Heart right ventricle (tissue), 16 donors: ENCODE measurements around the gene HOXD8. TPM values are rescaled to one million over a fixed set of nuclear protein-coding genes. Genes with fewer than 3 reads are reported as not detected.

Experiments used
- ATAC-seq, 8 donors: fragments of 200-7000 bp; cut with Tn5 transposase; one replicate each; pipeline ENCODE4 v1.9.1; 2020; ENCODE audit warnings: mild to moderate bottlenecking in 8 of 8, moderate library complexity in 8 of 8, moderate number of reproducible peaks in 1 of 8
- DNase-seq, 2 donors: peaks; one replicate each; pipeline ENCODE4 v3.0.0-alpha.2; 2020
- H3K27ac ChIP-seq, 10 donors: fragments of 200-600 bp; sonication (generic) in 2 of 10; one replicate each; pipeline versions ENCODE4 v1.5.0 to v1.8.0; 2020 to 2022; ENCODE audit warnings: mild to moderate bottlenecking in 3 of 10
- H3K27me3 ChIP-seq, 7 donors: fragments of 200-600 bp; one replicate each; pipeline ENCODE4 v1.8.0; 2021 to 2022; ENCODE audit warnings: mild to moderate bottlenecking in 2 of 7
- H3K36me3 ChIP-seq, 9 donors: fragments of 200-600 bp; sonication (generic) in 1 of 9; one replicate each; pipeline versions ENCODE4 v1.5.0 to v1.8.0; 2020 to 2022; ENCODE audit warnings: mild to moderate bottlenecking in 2 of 9
- H3K4me1 ChIP-seq, 9 donors: fragments of 200-600 bp; sonication (generic) in 1 of 9; one replicate each; pipeline versions ENCODE4 v1.5.0 to v1.8.0; 2020 to 2022; ENCODE audit warnings: mild to moderate bottlenecking in 4 of 9
- H3K4me3 ChIP-seq, 10 donors: fragments of 200-600 bp; sonication (generic) in 2 of 10; one replicate each; pipeline versions ENCODE4 v1.5.0 to v1.8.0; 2020 to 2022; ENCODE audit warnings: mild to moderate bottlenecking in 7 of 10, moderate library complexity in 2 of 10
- H3K9me3 ChIP-seq, 11 donors: fragments of 200-600 bp in 10 of 11; sonication (generic) in 2 of 11; one replicate each; pipeline versions ENCODE4 v1.5.0 to v1.8.0; 2013 to 2022; ENCODE audit warnings: mild to moderate bottlenecking in 2 of 11, control low read depth in 1 of 11, moderate library complexity in 1 of 11
- CTCF ChIP-seq, 9 donors: fragments of 200-600 bp; sonication (generic) in 2 of 9; IDR thresholded peaks; one replicate each; pipeline versions ENCODE4 v1.5.0 to v1.8.0; 2021 to 2022; ENCODE audit warnings: antibody characterized with exemption in 9 of 9, mild to moderate bottlenecking in 5 of 9, moderate library complexity in 1 of 9
- WGBS, 2 donors: extraction: QIAGEN DNeasy Blood & Tissue Kit; methylation state at CpG; one replicate each; pipeline ENCODE4 v1.1.7; 2013; ENCODE audit warnings: inconsistent platforms in 1 of 2; 5-methylcytosine and 5-hydroxymethylcytosine counted together
- intact Hi-C, 10 donors: fragments of 100-400 bp; cut with DNase I; formaldehyde crosslinking; loops; one replicate each; pipeline versions ENCODE4 v1.11.1 to v1.14.2; 2022
- polyA plus RNA-seq, 2 donors: library from polyadenylated mRNA; stranded (reverse); fragments of 200-250 nt; gene quantifications; one replicate each; pipeline ENCODE4 v1.2.3, GENCODE V29; 2013
- total RNA-seq, 10 donors: library from RNA; stranded (reverse); fragmentation: NEBNext Ultra II Directional in 3 of 10; extraction: Animal tissue kit (Norgen Biotek cat#: 25700) in 3 of 10; gene quantifications; one replicate each; pipeline versions ENCODE4 v1.2.1 to v1.2.4, GENCODE V29; 2021 to 2023
- donor health status: Arrhythmogenic right ventricular cardiomyopathy.
- donor health status: ischemic (EF 13 %, LVEDD 7.1; RV severe dilation, severe dysfunction).
- donor health status: healthy with polysubstance abuse.
- donor health status: DM: no; HTN: yes; CAD: no.
- donor health status: DM: no; HTN: no; CAD: no.
- donor health status: ischemic (EF 25% LVEDD 6.9; RV normal size, moderate dysfunction).
- donor health status: ischemic (EF 25% LVEDD 5.7; RV mildly dilated, moderate dysfunction).
- donor health status: healthy.
- donor health status: DM: yes; HTN: yes; CAD: no.
- donor health status: Ischemic cardiomyopathy.
- donor health status: ischemic (EF 35%, LVEDD 5.7; RV mildly dilated, moderate dysfunction).
- donor health status: nonischemic (EF 11% LVEDD 7.7; RV severe dilation, severe dysfunction).
- donor health status: DM: yes; HTN: yes; CAD: no.
- donor health status: PGD.
- donor health status: ischemic (EF 29% LVEDD 5.4; RV normal size, mild dysfunction).
- donor health status: nonischemic (EF 23%, LVEDD 6.1; RV moderate dilation, normal function).

HOXD8 gene
- total and polyA plus RNA-seq, 12 donors, result 0.26 to 1.5 (median 0.42) TPM; not detected in 2

- Histone ChIP-seq H3K27ac (no peak overlapping the region), H3K9me3 (no peaks in the 10 kb centered on the region), H3K4me1 (peaks cover 7 to 50% (median 26%) of the 10 kb centered on the region in 9 donors), H3K4me3 (no peak overlapping the region), H3K27me3 (peaks cover 73 to 100% (median 100%) of the 10 kb centered on the region in 7 donors), H3K36me3 (no peaks in the 10 kb centered on the region)
- no peak for DNase-seq
- ATAC-seq, result no peak
- TF ChIP-seq CTCF (IDR thresholded peaks at IDR 0.05), result no peak
- 4 to 13% methylated on average over 22 of the region's 22 CpGs for WGBS, 2 donors
- intact Hi-C loops, result no loop called here
These were observed 32.5 kb downstream of the HOXD8 start for GRCh38 chr2:176161825-176162626.

- no peak for DNase-seq
- Histone ChIP-seq H3K36me3 (no peaks in the 10 kb centered on the region), H3K27ac (no peak overlapping the region), H3K9me3 (no peaks in the 10 kb centered on the region), H3K4me3 (no peak overlapping the region), H3K4me1 (peaks cover 7 to 40% (median 19%) of the 10 kb centered on the region in 9 donors), H3K27me3 (peaks cover 64 to 100% (median 100%) of the 10 kb centered on the region in 7 donors)
- intact Hi-C loops, result no loop called here
- 7 to 17% methylated on average over 29 of the region's 29 CpGs for WGBS, 2 donors
- no peak for TF ChIP-seq CTCF (IDR thresholded peaks at IDR 0.05)
- no peak for ATAC-seq
These were observed 33.6 kb downstream of the HOXD8 start for GRCh38 chr2:176162911-176163671.

GRCh38 chr2:176163672-176164056, 34.2 kb downstream of the HOXD8 start:
- intact Hi-C loops, result no loop called here
- 10 to 18% methylated on average over 12 of the region's 12 CpGs for WGBS, 2 donors
- no peak for ATAC-seq
- Histone ChIP-seq H3K4me1 (peaks cover 7 to 38% (median 19%) of the 10 kb centered on the region in 9 donors), H3K27ac (no peak overlapping the region), H3K9me3 (no peaks in the 10 kb centered on the region), H3K4me3 (no peak overlapping the region), H3K27me3 (peaks cover 59 to 100% (median 100%) of the 10 kb centered on the region in 7 donors), H3K36me3 (no peaks in the 10 kb centered on the region)
- TF ChIP-seq CTCF (IDR thresholded peaks at IDR 0.05), result no peak
- DNase-seq, result no peak

DNA sequence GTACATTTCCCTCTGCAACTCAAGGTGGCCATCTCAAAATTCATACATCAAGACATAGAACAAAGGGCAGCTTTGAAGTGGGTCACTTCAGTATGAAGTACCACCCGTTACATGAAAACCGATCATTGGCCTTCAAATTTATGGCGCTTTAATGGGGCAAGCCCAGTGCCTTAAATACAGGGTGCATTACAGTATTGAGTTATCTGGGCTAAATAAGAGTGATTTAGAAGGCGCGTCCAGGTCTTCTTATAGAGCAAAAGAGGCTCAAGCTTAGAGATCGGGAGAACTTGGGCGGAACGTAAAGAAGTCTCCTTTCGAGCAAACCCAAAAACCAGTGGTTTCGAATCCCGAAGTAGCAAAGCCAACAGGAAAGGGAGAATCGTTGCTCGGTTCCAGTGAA, 34.7 kb downstream of the HOXD8 start:
- Histone ChIP-seq H3K27ac (no peak overlapping the region), H3K4me3 (no peak overlapping the region), H3K9me3 (no peaks in the 10 kb centered on the region), H3K27me3 (peaks cover 53 to 100% (median 100%) of the 10 kb centered on the region in 7 donors), H3K4me1 (peaks cover 5 to 35% (median 19%) of the 10 kb centered on the region in 9 donors), H3K36me3 (no peaks in the 10 kb centered on the region)
- 12 to 28% methylated on average over 13 of the region's 13 CpGs for WGBS, 2 donors
- no peak for DNase-seq
- intact Hi-C loops, result no loop called here
- TF ChIP-seq CTCF (IDR thresholded peaks at IDR 0.05), result no peak
- no peak for ATAC-seq
